ENCODE data around the gene LRRFIP1.
"Not testable (repeated sequence)": the region's sequence is repeated elsewhere in the genome, so short reads cannot be mapped to it uniquely, and the experiment has no call there.

The LRRFIP1 gene, protein sequence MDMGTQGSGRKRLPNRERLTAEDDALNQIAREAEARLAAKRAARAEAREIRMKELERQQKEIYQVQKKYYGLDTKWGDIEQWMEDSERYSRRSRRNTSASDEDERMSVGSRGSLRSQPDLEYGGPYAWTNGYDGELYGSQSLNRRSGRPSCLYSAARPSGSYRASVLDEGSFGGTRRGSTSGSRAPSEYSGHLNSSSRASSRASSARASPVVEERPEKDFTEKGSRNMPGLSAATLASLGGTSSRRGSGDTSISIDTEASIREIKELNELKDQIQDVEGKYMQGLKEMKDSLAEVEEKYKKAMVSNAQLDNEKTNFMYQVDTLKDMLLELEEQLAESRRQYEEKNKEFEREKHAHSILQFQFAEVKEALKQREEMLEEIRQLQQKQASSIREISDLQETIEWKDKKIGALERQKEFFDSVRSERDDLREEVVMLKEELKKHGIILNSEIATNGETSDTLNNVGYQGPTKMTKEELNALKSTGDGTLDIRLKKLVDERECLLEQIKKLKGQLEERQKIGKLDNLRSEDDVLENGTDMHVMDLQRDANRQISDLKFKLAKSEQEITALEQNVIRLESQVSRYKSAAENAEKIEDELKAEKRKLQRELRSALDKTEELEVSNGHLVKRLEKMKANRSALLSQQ

GRCh38 chr2:237627441-237628246, at the start of gene LRRFIP1:
TSS of gene LRRFIP1 (plus strand) at chr2:237627587. CDS start at chr2:237627645, 58 bp downstream.
- no peak for DNase-seq

- no peak for DNase-seq
These were observed 49.2 kb upstream of the LRRFIP1 start for GRCh38 chr2:237577956-237578870.

GRCh38 chr2:237581326-237581725, 46.1 kb upstream of the LRRFIP1 start:
- DNase-seq = no peak

GRCh38 chr2:237581751-237582746, 45.3 kb upstream of the LRRFIP1 start:
- DNase-seq = no peak

- DNase-seq = no peak
These were observed 43.7 kb upstream of the LRRFIP1 start for GRCh38 chr2:237583385-237584295.

GRCh38 chr2:237585590-237586221, 41.7 kb upstream of the LRRFIP1 start:
- DNase-seq = no peak

GRCh38 chr2:237588044-237588696, 39.2 kb upstream of the LRRFIP1 start:
- no peak for DNase-seq

DNA sequence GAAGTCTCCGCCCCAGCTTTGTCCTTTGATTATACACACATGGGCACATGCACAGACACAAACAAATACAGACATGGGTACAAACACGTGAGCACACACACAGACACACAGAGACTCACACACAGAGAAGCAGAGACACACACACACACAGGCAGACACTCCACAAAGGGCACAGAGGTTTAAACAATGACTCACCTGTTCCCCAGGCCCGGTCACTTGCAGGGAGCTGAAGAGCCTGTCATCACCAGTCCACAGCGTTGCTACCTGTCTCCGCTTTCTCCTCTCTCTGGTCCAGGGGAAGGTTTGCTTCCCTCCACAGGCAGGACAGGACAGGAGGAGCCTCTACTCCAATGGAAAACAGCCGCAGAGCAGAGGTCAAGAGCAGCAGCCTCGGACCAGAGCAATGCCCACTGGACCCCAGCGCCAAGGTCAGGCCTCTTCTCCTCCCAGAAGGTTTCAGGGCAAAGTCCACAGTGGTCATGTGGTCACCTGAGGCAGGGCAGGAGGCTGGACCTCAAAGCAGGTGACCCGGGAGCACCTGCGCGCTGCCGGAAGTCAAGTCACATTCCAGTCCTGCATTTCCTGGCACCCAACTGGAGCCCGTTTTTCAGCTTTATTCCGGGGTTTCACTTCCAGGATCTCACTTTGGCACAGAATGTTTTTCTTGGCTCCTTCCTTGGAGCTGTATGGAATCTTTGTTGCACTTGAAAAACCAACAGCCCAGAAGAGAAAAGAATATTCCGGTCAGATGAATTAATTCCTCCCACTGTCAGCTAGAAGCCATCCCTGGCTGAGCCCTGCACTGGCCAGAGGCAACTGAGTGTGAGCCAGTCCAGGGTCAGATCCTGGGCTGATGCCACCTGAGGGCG, 36.9 kb upstream of the LRRFIP1 start, which contains the start of gene RAB17:
RAB17 (minus strand) TSS at position 463 of the 869 bp plus-strand sequence. CDS start 4,580 bp downstream, outside the sequence.
- no peak for DNase-seq

GRCh38 chr2:237591141-237591881, 36.1 kb upstream of the LRRFIP1 start:
- no peak for DNase-seq

- DNase-seq = no peak
These were observed 34.9 kb upstream of the LRRFIP1 start for GRCh38 chr2:237592425-237592980.

DNA sequence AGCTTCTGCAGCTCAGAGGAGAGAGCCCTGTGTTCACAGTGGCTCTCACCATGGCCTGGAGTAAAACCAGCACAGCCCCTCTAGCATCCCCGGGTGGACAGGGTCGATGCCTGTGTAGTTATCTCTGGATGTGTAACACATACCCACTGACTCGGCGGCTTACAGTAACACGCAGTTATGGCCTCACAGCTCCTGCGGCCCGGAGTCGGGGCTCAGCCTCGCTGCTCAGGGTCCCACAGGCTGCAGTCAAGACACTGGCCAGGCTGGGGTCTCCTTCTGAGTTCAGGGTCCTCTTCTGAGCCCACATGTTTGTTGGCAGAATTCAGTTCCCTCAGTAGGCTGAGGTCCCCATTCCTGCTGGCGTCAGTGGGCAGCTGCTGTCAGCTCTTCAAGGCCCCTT, 34.4 kb upstream of the LRRFIP1 start:
- DNase-seq = no peak

GRCh38 chr2:237593596-237594320, 33.6 kb upstream of the LRRFIP1 start:
- DNase-seq = no peak

DNA sequence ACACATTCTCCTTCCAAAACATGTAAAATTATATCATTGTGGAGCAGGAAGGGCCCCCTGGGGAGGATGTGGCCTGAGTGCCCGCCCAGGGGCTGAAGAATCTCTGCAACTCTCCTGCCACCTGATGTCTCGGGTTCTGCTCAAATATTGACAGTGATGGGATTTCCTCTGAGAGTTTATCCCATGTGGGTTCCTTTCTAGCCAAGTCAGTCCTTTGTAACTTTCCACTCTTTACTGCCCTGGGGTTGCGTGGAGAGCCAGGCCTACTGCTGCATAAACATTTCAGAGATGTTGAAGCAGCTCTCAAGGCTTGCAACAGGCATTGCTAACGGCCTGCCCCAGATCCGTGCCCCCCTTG, 32.9 kb upstream of the LRRFIP1 start:
- DNase-seq = no peak

GRCh38 chr2:237595829-237596519, 31.4 kb upstream of the LRRFIP1 start:
- DNase-seq = not testable (repeated sequence)

DNA sequence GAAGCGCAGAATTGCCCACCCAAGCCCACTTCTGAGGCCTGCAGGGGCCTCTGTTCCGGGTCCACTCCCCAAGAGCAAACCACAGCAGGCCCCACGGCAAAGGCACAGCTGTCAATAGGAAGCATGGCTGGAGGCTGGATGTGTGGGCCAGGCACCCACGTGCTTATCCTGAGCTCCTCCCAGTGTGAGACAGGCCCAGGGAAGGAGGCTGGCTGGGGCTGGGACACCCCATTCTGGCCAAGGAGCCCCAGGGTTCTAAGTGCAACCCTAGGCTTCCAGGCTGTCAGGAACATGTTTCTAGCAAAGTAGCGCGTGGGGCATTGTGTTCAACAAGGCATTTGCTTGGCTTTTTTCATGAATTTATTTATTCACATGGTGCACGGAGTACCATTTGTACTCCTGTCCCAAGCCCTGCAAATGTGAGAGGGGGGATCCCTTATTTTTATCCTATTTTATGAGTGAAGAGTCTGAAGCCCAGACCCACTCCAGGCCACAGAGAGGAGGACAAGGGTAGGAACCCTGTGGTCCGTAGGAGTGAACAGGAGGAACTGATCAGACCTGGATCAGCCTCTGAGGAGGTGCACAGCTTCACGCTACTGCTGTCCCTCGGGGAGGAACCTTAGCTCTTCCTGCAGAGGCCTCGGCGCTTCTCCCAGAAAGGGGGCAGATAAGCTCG, 30.7 kb upstream of the LRRFIP1 start:
- DNase-seq = no peak
